IMR-90 (cell line): ENCODE data around the gene ALG1. TPM values are rescaled to one million over a fixed set of nuclear protein-coding genes. Genes with fewer than 3 reads are reported as not detected.
"Not testable (repeated sequence)": the region's sequence is repeated elsewhere in the genome, so short reads cannot be mapped to it uniquely, and the experiment has no call there.

Source experiments
- ATAC-seq: fragments of 200-7000 bp; cut with Tn5 transposase; 2 replicates; pipeline ENCODE4 v1.9.1; 2020; ENCODE audit warnings: low read depth, mild to moderate bottlenecking, moderate library complexity
- BruUV-seq: library from RNA; stranded (reverse); fragments of 400-500 nt; replicated peaks from 2 replicates; lab custom pipeline; 2021; lab: Mats Ljungman, UMichigan
- CTCF ChIA-PET: fragments of 300-600 bp; formaldehyde crosslinking; extraction: SDS; loops from one replicate; lab custom pipeline; 2021; ENCODE audit warnings: antibody characterized with exemption; lab: Yijun Ruan, JAX
- POLR2A ChIA-PET: fragments of 300-600 bp; sonication (Branson Sonifier 250); formaldehyde crosslinking; loops from one replicate; lab custom pipeline; 2022; ENCODE audit warnings: antibody characterized with exemption; ENCODE audit not compliant: unreplicated experiment; lab: Charles Lee
- DNase-seq: peaks from one replicate; pipeline ENCODE4 v3.0.0; 2013
- H2AFZ ChIP-seq: replicated peaks from 2 replicates; pipeline ENCODE3; 2013; ENCODE audit warnings: low read length, mild to moderate bottlenecking; ENCODE audit not compliant: poor library complexity
- H2AK5ac ChIP-seq: 2 replicates; pipeline ENCODE4 v1.6.1; 2013; ENCODE audit warnings: low read depth, low read length, inconsistent platforms
- H2AK9ac ChIP-seq: replicated peaks from 2 replicates; pipeline ENCODE3; 2013; ENCODE audit warnings: mild to moderate bottlenecking, low read depth, low read length, moderate library complexity; ENCODE audit not compliant: poor library complexity
- H2BK120ac ChIP-seq: 2 replicates; pipeline ENCODE4 v1.6.1; 2013; ENCODE audit warnings: low read depth, low read length, inconsistent platforms
- H2BK15ac ChIP-seq: 3 replicates; pipeline ENCODE4 v1.6.1; 2013; ENCODE audit warnings: low read depth, low read length, inconsistent platforms
- H2BK20ac ChIP-seq: 2 replicates; pipeline ENCODE4 v1.6.1; 2013; ENCODE audit warnings: low read depth, mild to moderate bottlenecking, inconsistent platforms, low read length, moderate library complexity
- H2BK5ac ChIP-seq: 2 replicates; pipeline ENCODE4 v1.6.1; 2013; ENCODE audit warnings: mild to moderate bottlenecking, low read depth, low read length, inconsistent platforms; ENCODE audit not compliant: poor library complexity, severe bottlenecking
- H3K14ac ChIP-seq: replicated peaks from 2 replicates; pipeline ENCODE4 v1.6.1; 2013; ENCODE audit warnings: low read depth, low read length, inconsistent platforms
- H3K18ac ChIP-seq: 2 replicates; pipeline ENCODE4 v1.6.1; 2013; ENCODE audit warnings: low read depth, low read length, control low read depth
- H3K23ac ChIP-seq: 2 replicates; pipeline ENCODE4 v1.6.1; 2013; ENCODE audit warnings: low read depth, low read length, inconsistent platforms
- H3K27ac ChIP-seq: 2 replicates; pipeline ENCODE4 v1.5.1; 2013; ENCODE audit warnings: mild to moderate bottlenecking, control low read depth, low read length; ENCODE audit not compliant: insufficient read depth
- H3K27me3 ChIP-seq: 2 replicates; pipeline ENCODE4 v1.6.1; 2013; ENCODE audit warnings: low read length; ENCODE audit not compliant: control insufficient read depth, insufficient read depth
- H3K36me3 ChIP-seq: 2 replicates; pipeline ENCODE4 v1.6.1; 2013; ENCODE audit warnings: low read length, mixed read lengths; ENCODE audit not compliant: control insufficient read depth, insufficient read depth
- H3K4ac ChIP-seq: 2 replicates; pipeline ENCODE4 v1.6.1; 2013; ENCODE audit warnings: low read depth, low read length, inconsistent platforms
- H3K4me1 ChIP-seq: 2 replicates; pipeline ENCODE4 v1.6.1; 2013; ENCODE audit warnings: low read length, mixed read lengths; ENCODE audit not compliant: control insufficient read depth, insufficient read depth
- H3K4me2 ChIP-seq: 2 replicates; pipeline ENCODE4 v1.6.1; 2013; ENCODE audit warnings: low read depth, mild to moderate bottlenecking, control low read depth, low read length, moderate library complexity
- H3K4me3 ChIP-seq: 2 replicates; pipeline ENCODE4 v1.5.1; 2013; ENCODE audit warnings: low read depth, mild to moderate bottlenecking, control low read depth, low read length, moderate library complexity; ENCODE audit not compliant: insufficient read depth
- H3K56ac ChIP-seq: 2 replicates; pipeline ENCODE4 v1.6.1; 2013; ENCODE audit warnings: low read length, inconsistent platforms; ENCODE audit not compliant: insufficient read depth; ENCODE audit errors: extremely low read depth
- H3K79me1 ChIP-seq, 2 experiments: 2 replicates each; pipeline ENCODE4 v1.6.1; 2013; ENCODE audit warnings: low read length in 2 of 2, inconsistent platforms in 1 of 2, low read depth in 1 of 2
- H3K9ac ChIP-seq: 2 replicates; pipeline ENCODE4 v1.6.1; 2013; ENCODE audit warnings: low read depth, low read length, control low read depth
- H3K9me1 ChIP-seq: 2 replicates; pipeline ENCODE4 v1.6.1; 2013; ENCODE audit warnings: low read length, inconsistent platforms; ENCODE audit not compliant: insufficient read depth
- H3K9me3 ChIP-seq: 2 replicates; pipeline ENCODE4 v1.6.1; 2013; ENCODE audit warnings: low read length; ENCODE audit not compliant: control insufficient read depth, insufficient read depth
- H4K20me1 ChIP-seq: 2 replicates; pipeline ENCODE4 v1.6.1; 2013; ENCODE audit warnings: low read length, inconsistent platforms; ENCODE audit not compliant: insufficient read depth
- H4K5ac ChIP-seq: 2 replicates; pipeline ENCODE4 v1.6.1; 2013; ENCODE audit warnings: mild to moderate bottlenecking, low read depth, low read length, control low read depth
- H4K8ac ChIP-seq, 2 experiments: 2 replicates each; pipeline ENCODE4 v1.6.1; 2013; ENCODE audit warnings: low read depth in 2 of 2, low read length in 2 of 2, control low read depth in 1 of 2, inconsistent platforms in 1 of 2
- H4K91ac ChIP-seq: 2 replicates; pipeline ENCODE4 v1.6.1; 2013; ENCODE audit warnings: low read depth, low read length, inconsistent platforms; ENCODE audit not compliant: insufficient read depth
- MAZ ChIP-seq: IDR thresholded peaks from 2 replicates; pipeline ENCODE4 v1.6.1; 2012; ENCODE audit warnings: low read depth, mild to moderate bottlenecking, low read length, improper control_type of control experiment, moderate library complexity, borderline replicate concordance
- WGBS, 2 experiments: methylation state at CpG; one replicate each; pipeline versions ENCODE4 v1.1.5 to v1.1.7; 2013; ENCODE audit warnings: missing lambda C conversion rate in 2 of 2; ENCODE audit not compliant: insufficient read length in 1 of 2; ENCODE audit errors: extremely low coverage in 2 of 2; 5-methylcytosine and 5-hydroxymethylcytosine counted together
- dilution Hi-C: fragments of 300-500 bp; cut with HindIII; formaldehyde crosslinking; loops from one replicate; pipeline ENCODE4 v1.14.3; 2018; ENCODE audit warnings: low sequenced_read_pairs; ENCODE audit not compliant: unreplicated experiment
- in situ Hi-C: fragments of 300-500 bp; cut with MboI; formaldehyde crosslinking; loops from 3 replicates; pipeline ENCODE4 v1.14.3; 2019; ENCODE audit warnings: low sequenced_read_pairs, inconsistent platforms, mixed read lengths
- intact Hi-C: fragments of 100-400 bp; cut with micrococcal nuclease; formaldehyde crosslinking; loops from 2 replicates; pipeline ENCODE4 v1.10.0; 2022
- polyA plus RNA-seq, 3 experiments: library from polyadenylated mRNA; depleted of rRNA; stranded (reverse); fragments of >200 nt; gene quantifications; 2 replicates each; pipeline ENCODE4 v1.2.3, GENCODE V29; 2012; ENCODE audit warnings: low replicate concordance in 1 of 3
- total RNA-seq: library from RNA; depleted of rRNA; stranded (reverse); fragments of >200 nt; gene quantifications from 2 replicates; pipeline ENCODE4 v1.2.3, GENCODE V29; 2012

ALG1 gene
- total and polyA plus RNA-seq, 2 of the 4 experiments (the other 2 are of a cell fraction): 30.9 to 41.0 TPM

DNA sequence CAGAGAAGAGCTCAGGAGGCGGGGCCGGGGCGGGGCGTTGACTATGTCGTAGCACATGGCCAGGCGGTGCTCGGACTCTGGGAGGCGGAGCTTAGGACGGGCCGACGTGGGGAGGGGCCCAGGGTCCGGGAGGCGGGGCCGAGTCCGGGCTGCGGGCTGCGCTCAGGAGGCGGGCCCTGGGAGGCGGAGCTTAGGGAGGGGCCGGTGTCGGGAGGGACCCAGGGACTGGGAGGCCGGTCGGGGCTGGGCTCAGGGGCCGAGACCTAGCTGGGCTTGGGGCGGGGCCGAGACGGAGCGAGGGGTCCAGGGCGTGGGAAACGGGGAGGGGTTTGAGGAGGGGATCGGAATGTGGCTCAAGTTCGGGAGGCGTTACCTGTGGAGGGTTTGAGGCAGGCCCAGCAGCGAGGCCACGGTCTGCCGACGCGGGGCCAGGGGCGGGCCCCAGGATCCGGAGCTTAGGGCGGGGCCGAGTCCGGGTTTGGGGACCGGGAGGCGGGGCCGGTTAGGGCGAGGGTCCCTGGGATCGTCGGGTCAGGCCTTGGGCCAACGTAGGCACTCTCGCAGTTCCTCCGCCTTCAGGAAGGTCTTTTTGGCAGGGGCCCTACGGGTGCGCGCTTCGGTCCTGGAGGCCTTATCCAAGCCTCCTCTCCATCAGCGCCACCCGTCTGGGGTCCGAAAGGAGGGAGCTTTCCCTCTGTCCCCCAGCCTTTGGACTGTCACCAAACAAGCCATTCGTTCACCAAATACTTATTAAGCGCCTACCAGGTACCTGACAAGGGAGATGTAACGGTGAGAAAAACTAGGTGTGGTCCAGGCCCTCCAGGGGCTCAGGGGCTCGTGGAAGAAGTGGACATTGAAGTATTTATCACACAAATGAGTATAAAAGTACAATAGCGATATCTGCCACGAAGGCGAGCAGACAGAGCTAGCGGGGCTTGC lies 26.8 kb downstream of the ALG1 start:
- H3K14ac ChIP-seq, H2AFZ ChIP-seq, H3K4me1 ChIP-seq, H2BK120ac ChIP-seq, BruUV-seq, H3K9me1 ChIP-seq, POLR2A ChIA-PET, in situ Hi-C loops, H3K79me1 ChIP-seq, H4K20me1 ChIP-seq, H4K91ac ChIP-seq, H2BK15ac ChIP-seq, H3K36me3 ChIP-seq, ATAC-seq, H2BK20ac ChIP-seq, H2BK5ac ChIP-seq, H3K9me3 ChIP-seq, H3K27me3 ChIP-seq, dilution Hi-C loops, H2AK9ac ChIP-seq, H2AK5ac ChIP-seq: not testable (repeated sequence)
- 10% methylated on average over 2 of the region's 67 CpGs; no CpG with 5 or more reads in 1 of the 2 experiments for WGBS, 2 experiments
- Histone ChIP-seq H3K4me3 (peak overlapping the region; percentile 91), H3K4ac (peak overlapping the region; percentile 35; the same call in 1 of the 2 replicates), H4K8ac (peak overlapping the region; percentile 36 to 74; a peak in 2 of 4 replicates), H4K5ac (peak overlapping the region; percentile 59), H3K56ac (0 out of 2 replicates have a peak overlapping the region, but pooled peaks have one; percentile 1), H3K18ac (peak overlapping the region; percentile 78; the same call in 1 of the 2 replicates), H3K27ac (peak overlapping the region; percentile 43; the same call in 1 of the 2 replicates), H3K23ac (0 out of 2 replicates have a peak overlapping the region, but pooled peaks have one; percentile 24), H3K9ac (peak overlapping the region; percentile 75; the same call in 1 of the 2 replicates), H3K4me2 (peak overlapping the region; percentile 99)
- peak; percentile 41 for DNase-seq
- TF ChIP-seq MAZ: peak; percentile 22; the same call in 1 of the 2 replicates
- CTCF ChIA-PET: interaction anchor here (1.1 kb wide), 1 partner anchor 14 kb away, joined by 3 read pairs; no protein-coding TSS in a partner anchor
- intact Hi-C loops: loop anchor here (10.0 kb wide), 2 partner anchors 144 to 1546 kb away; partner anchors contain the start of gene SEC14L5

DNA sequence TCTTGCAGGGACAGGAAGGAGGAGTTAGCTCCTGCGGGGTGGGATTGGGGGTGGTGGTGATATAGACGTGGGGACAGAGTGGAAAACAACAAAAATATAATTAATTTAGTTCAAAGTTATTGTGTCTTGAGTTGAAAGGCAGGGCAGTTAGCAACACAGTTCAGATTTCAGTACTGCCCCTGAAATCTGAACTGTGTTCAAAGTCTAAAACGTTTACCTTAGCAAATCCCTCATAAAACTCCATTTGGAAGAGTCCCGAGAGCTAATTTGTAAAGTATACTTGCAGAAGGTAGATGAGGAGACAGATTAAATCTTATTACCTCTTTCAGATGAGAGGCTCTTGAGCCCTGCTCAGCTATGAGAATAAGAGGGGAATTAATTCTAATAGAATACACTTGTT lies 27.5 kb downstream of the ALG1 start:
- H3K27ac ChIP-seq, H3K4ac ChIP-seq, H2BK5ac ChIP-seq, H2AFZ ChIP-seq, H4K91ac ChIP-seq, H3K56ac ChIP-seq, DNase-seq, H2BK20ac ChIP-seq, H3K79me1 ChIP-seq, H3K4me3 ChIP-seq, H3K23ac ChIP-seq, ATAC-seq, H4K5ac ChIP-seq, dilution Hi-C loops, H3K27me3 ChIP-seq, POLR2A ChIA-PET, H3K4me1 ChIP-seq, H3K36me3 ChIP-seq, H2AK5ac ChIP-seq, in situ Hi-C loops, H2BK15ac ChIP-seq, H3K14ac ChIP-seq, H3K9me3 ChIP-seq, H2AK9ac ChIP-seq, H4K20me1 ChIP-seq, BruUV-seq, H2BK120ac ChIP-seq, H3K18ac ChIP-seq, H3K4me2 ChIP-seq, H3K9ac ChIP-seq, H4K8ac ChIP-seq, H3K9me1 ChIP-seq: not testable (repeated sequence)
- WGBS, 2 experiments: no CpG with 5 or more reads among the region's 4 CpGs
- intact Hi-C loops: loop anchor here (10.0 kb wide), 2 partner anchors 144 to 1546 kb away; partner anchors contain the start of gene SEC14L5
- CTCF ChIA-PET: interaction anchor here (1.1 kb wide), 1 partner anchor 14 kb away, joined by 3 read pairs; no protein-coding TSS in a partner anchor
